SKM-1 (cell line): Measurements from ENCODE around the gene CERS6.
"Not testable (repeated sequence)": the region's sequence is repeated elsewhere in the genome, so short reads cannot be mapped to it uniquely, and the experiment has no call there.

Experiments
- DNase-seq: peaks from one replicate; lab custom pipeline; 2025; ENCODE audit not compliant: unreplicated experiment; lab: John Stamatoyannopoulos, UW

Gene CERS6

GRCh38 chr2:168791140-168791539 lies 335.1 kb downstream of the CERS6 start:
- DNase-seq = not testable (repeated sequence)

GRCh38 chr2:168793596-168793995 lies 337.5 kb downstream of the CERS6 start:
- DNase-seq = no peak

GRCh38 chr2:168794968-168795367 lies 338.9 kb downstream of the CERS6 start:
- DNase-seq = no peak

GRCh38 chr2:168796090-168796577 lies 340.1 kb downstream of the CERS6 start:
- DNase-seq = no peak

GRCh38 chr2:168796583-168797285 lies 340.7 kb downstream of the CERS6 start:
- DNase-seq = no peak

- DNase-seq = no peak
Observed at GRCh38 chr2:168797286-168797655, 341.2 kb downstream of the CERS6 start.

GRCh38 chr2:168798076-168798887 lies 342.2 kb downstream of the CERS6 start:
- no peak for DNase-seq

GRCh38 chr2:168798888-168799410 lies 342.9 kb downstream of the CERS6 start:
- no peak for DNase-seq

GRCh38 chr2:168801471-168801870 lies 345.4 kb downstream of the CERS6 start:
- DNase-seq = no peak

- DNase-seq = no peak
Observed at GRCh38 chr2:168801961-168802858, 346.1 kb downstream of the CERS6 start, which contains the start of gene NOSTRIN. Gene NOSTRIN, plus strand, starts transcription at chr2:168802637. Its CDS starts 10 bp downstream, at chr2:168802647.

GRCh38 chr2:168802859-168803725 lies 347.0 kb downstream of the CERS6 start:
- DNase-seq = no peak

- no peak for DNase-seq
Observed at GRCh38 chr2:168804214-168804613, 348.1 kb downstream of the CERS6 start.

GRCh38 chr2:168805615-168806014 lies 349.5 kb downstream of the CERS6 start:
- DNase-seq = no peak

GRCh38 chr2:168809537-168809936 lies 353.5 kb downstream of the CERS6 start:
- no peak for DNase-seq

- no peak for DNase-seq
Observed at GRCh38 chr2:168810235-168810634, 354.2 kb downstream of the CERS6 start.

- no peak for DNase-seq
Observed at GRCh38 chr2:168811696-168812095, 355.6 kb downstream of the CERS6 start.

- DNase-seq = no peak
Observed at GRCh38 chr2:168814046-168814445, 358.0 kb downstream of the CERS6 start.

GRCh38 chr2:168814939-168815907 lies 359.2 kb downstream of the CERS6 start:
- DNase-seq = no peak

GRCh38 chr2:168816369-168816768 lies 360.3 kb downstream of the CERS6 start:
- no peak for DNase-seq
